ENCODE results near the gene F12.
A peak's percentile ranks its signal among the peaks of the same experiment; 100 is the strongest.
"Not testable (repeated sequence)": the region's sequence is repeated elsewhere in the genome, so short reads cannot be mapped to it uniquely, and the experiment has no call there.

Gene F12

GRCh38 chr5:177387405-177387804, 22.0 kb downstream of the F12 start:
- ATAC-seq: no peak
- no peak for DNase-seq

GRCh38 chr5:177386542-177386941, 22.8 kb downstream of the F12 start:
- ATAC-seq (no peak), DNase-seq (no peak)

GRCh38 chr5:177385720-177386119, 23.6 kb downstream of the F12 start:
- no peak for ATAC-seq

GRCh38 chr5:177384134-177384533, 25.2 kb downstream of the F12 start, which contains the start of gene SLC34A1:
TSS of gene SLC34A1 (plus strand) at chr5:177384434. CDS start at chr5:177385742, 1,308 bp downstream.
- ATAC-seq: no peak

More at GRCh38 chr5:177385720-177386119, 23.6 kb downstream of the F12 start:
- DNase-seq: no peak

GRCh38 chr5:177383181-177383580, 26.2 kb downstream of the F12 start:
- ATAC-seq (no peak), DNase-seq (no peak)

More at GRCh38 chr5:177384134-177384533, 25.2 kb downstream of the F12 start, which contains the start of gene SLC34A1:
- no peak for DNase-seq

GRCh38 chr5:177382423-177383029, 26.8 kb downstream of the F12 start:
- no peak for DNase-seq
- ATAC-seq: no peak

GRCh38 chr5:177380805-177381126, 28.6 kb downstream of the F12 start:
- DNase-seq (no peak), ATAC-seq (no peak)

- DNase-seq (no peak), ATAC-seq (peak; percentile 85)
Observed at GRCh38 chr5:177378884-177379883, 30.2 kb downstream of the F12 start.

GRCh38 chr5:177377851-177378776, 31.2 kb downstream of the F12 start:
- ATAC-seq: no peak
- no peak for DNase-seq

- DNase-seq (no peak), ATAC-seq (no peak)
Observed at GRCh38 chr5:177376107-177376506, 33.3 kb downstream of the F12 start.

GRCh38 chr5:177375516-177375915, 33.8 kb downstream of the F12 start:
- not testable (repeated sequence) for ATAC-seq, DNase-seq

- no peak for DNase-seq
- no peak for ATAC-seq
Observed at GRCh38 chr5:177374211-177374610, 35.2 kb downstream of the F12 start.

GRCh38 chr5:177373806-177374205, 35.6 kb downstream of the F12 start:
- no peak for ATAC-seq
- no peak for DNase-seq

GRCh38 chr5:177372910-177373309, 36.5 kb downstream of the F12 start:
- DNase-seq: no peak
- ATAC-seq: no peak

- ATAC-seq (no peak), DNase-seq (no peak)
Observed at GRCh38 chr5:177372034-177372896, 37.1 kb downstream of the F12 start.

GRCh38 chr5:177371120-177372033, 38.0 kb downstream of the F12 start:
- ATAC-seq (no peak), DNase-seq (no peak)

- ATAC-seq: peak; percentile 53
- peak; percentile 50 for DNase-seq
Observed at GRCh38 chr5:177370488-177371119, 38.8 kb downstream of the F12 start.

- ATAC-seq: no peak
Observed at GRCh38 chr5:177369645-177370440, 39.5 kb downstream of the F12 start.

More at GRCh38 chr5:177369645-177370440, 39.5 kb downstream of the F12 start:
- DNase-seq: no peak
